Activated T-helper 1 cell treated with anti-CD3 and anti-CD28 coated beads, Interleukin-12 subunit alpha, Interleukin-12 subunit beta, Interleukin-2, Interleukin-4 antibody, amounts not matched to agents 30 ng/mL and 10 ng/mL and 1 ng/mL, durations not matched to agents 14 hours and 24 hours and 36 hours (primary cell): ENCODE data around the gene ARHGAP30. TPM values are rescaled to one million over a fixed set of nuclear protein-coding genes. Genes with fewer than 3 reads are reported as not detected.

Experiments
- DNase-seq: peaks from one replicate; pipeline ENCODE4 v3.0.0; 2021; ENCODE audit warnings: low spot score
- H3K27ac Mint-ChIP-seq: one replicate; pipeline ENCODE4 v1.8.0; 2021; ENCODE audit warnings: mild to moderate bottlenecking, mixed read lengths
- H3K27me3 Mint-ChIP-seq: one replicate; pipeline ENCODE4 v1.8.0; 2022; ENCODE audit warnings: mild to moderate bottlenecking, moderate library complexity, mixed read lengths; ENCODE audit not compliant: insufficient read depth
- H3K36me3 Mint-ChIP-seq: one replicate; pipeline ENCODE4 v1.8.0; 2021; ENCODE audit warnings: low read depth, mixed read lengths
- H3K4me1 Mint-ChIP-seq: one replicate; pipeline ENCODE4 v1.8.0; 2021; ENCODE audit warnings: low read depth, mixed read lengths
- H3K4me3 Mint-ChIP-seq: one replicate; pipeline ENCODE4 v1.8.0; 2021; ENCODE audit warnings: mild to moderate bottlenecking, moderate library complexity, mixed read lengths
- H3K9me3 Mint-ChIP-seq: one replicate; pipeline ENCODE4 v1.8.0; 2021; ENCODE audit warnings: mixed read lengths
- intact Hi-C: fragments of 100-400 bp; cut with micrococcal nuclease; formaldehyde crosslinking; loops from one replicate; pipeline ENCODE4 v1.15.1; 2024
- total RNA-seq: library from RNA; stranded (reverse); gene quantifications from 2 replicates; pipeline ENCODE4 v1.2.3, GENCODE V29; 2022

Gene ARHGAP30
- total RNA-seq, 1 donor from 2014 or later, result 149 TPM

- Mint-ChIP-seq H3K27ac (peak within 1 kb of the TSS; percentile 96), H3K4me3 (peak within 1 kb of the TSS; percentile 80)
- peak; percentile 68 for DNase-seq
Measured at GRCh38 chr1:161098210-161099068, 28.7 kb upstream of the ARHGAP30 start, which contains the start of gene KLHDC9. Gene KLHDC9 (plus strand): TSS chr1:161098361. CDS start chr1:161098536, 175 bp downstream.

GRCh38 chr1:161096530-161096929, 26.8 kb upstream of the ARHGAP30 start:
- Mint-ChIP-seq H3K9me3 (no peaks in the 10 kb centered on the region), H3K27ac (no peak overlapping the region), H3K36me3 (peaks cover 14% of the 10 kb centered on the region), H3K4me3 (no peak overlapping the region), H3K27me3 (peaks cover 2% of the 10 kb centered on the region), H3K4me1 (peaks cover 58% of the 10 kb centered on the region)
- no peak for DNase-seq
- intact Hi-C loops, result loop anchor here (2.0 to 5.0 kb wide), 4 partner anchors 28 to 259 kb away; partner anchors contain the start of genes ARHGAP30 and DEDD

More at GRCh38 chr1:161098210-161099068, 28.7 kb upstream of the ARHGAP30 start, which contains the start of gene KLHDC9:
- peaks cover 2% of the 10 kb centered on the region for H3K27me3 Mint-ChIP-seq
- H3K36me3 Mint-ChIP-seq, result peaks cover 19% of the 10 kb centered on the region
- peaks cover 39% of the 10 kb centered on the region for H3K4me1 Mint-ChIP-seq
- H3K9me3 Mint-ChIP-seq, result no peaks in the 10 kb centered on the region
- intact Hi-C loops, result loop anchor here (1.0 to 5.0 kb wide), 2 partner anchors 21 to 261 kb away; no protein-coding TSS in a partner anchor

- Mint-ChIP-seq H3K4me1 (peaks cover 62% of the 10 kb centered on the region), H3K9me3 (no peaks in the 10 kb centered on the region), H3K36me3 (peaks cover 14% of the 10 kb centered on the region), H3K27ac (no peak overlapping the region), H3K27me3 (peaks cover 2% of the 10 kb centered on the region), H3K4me3 (no peak overlapping the region)
- intact Hi-C loops, result loop anchor here (2.0 to 5.0 kb wide), 4 partner anchors 27 to 259 kb away; partner anchors contain the start of genes ARHGAP30 and DEDD
- DNase-seq, result no peak
Measured at GRCh38 chr1:161096015-161096414, 26.3 kb upstream of the ARHGAP30 start.

- DNase-seq, result no peak
- Mint-ChIP-seq H3K36me3 (peaks cover 13% of the 10 kb centered on the region), H3K4me3 (no peak overlapping the region), H3K4me1 (peaks cover 70% of the 10 kb centered on the region), H3K9me3 (no peaks in the 10 kb centered on the region), H3K27me3 (peaks cover 2% of the 10 kb centered on the region), H3K27ac (no peak overlapping the region)
- intact Hi-C loops, result loop anchor here (5.0 kb wide), 1 partner anchor 258 kb away; no protein-coding TSS in a partner anchor
Measured at GRCh38 chr1:161095230-161095629, 25.5 kb upstream of the ARHGAP30 start.

GRCh38 chr1:161094481-161094880, 24.8 kb upstream of the ARHGAP30 start:
- H3K4me1 Mint-ChIP-seq, result peaks cover 71% of the 10 kb centered on the region
- no peak for DNase-seq
- no peak overlapping the region for H3K4me3 Mint-ChIP-seq
- no peaks in the 10 kb centered on the region for H3K9me3 Mint-ChIP-seq
- H3K36me3 Mint-ChIP-seq, result peaks cover 6% of the 10 kb centered on the region
- intact Hi-C loops, result no loop called here
- H3K27me3 Mint-ChIP-seq, result peaks cover 2% of the 10 kb centered on the region
- no peak overlapping the region for H3K27ac Mint-ChIP-seq

- peaks cover 2% of the 10 kb centered on the region for H3K27me3 Mint-ChIP-seq
- intact Hi-C loops, result no loop called here
- DNase-seq, result no peak
- no peaks in the 10 kb centered on the region for H3K9me3 Mint-ChIP-seq
- peak overlapping the region; percentile 88 for H3K27ac Mint-ChIP-seq
- H3K4me1 Mint-ChIP-seq, result peaks cover 61% of the 10 kb centered on the region
- peaks cover 2% of the 10 kb centered on the region for H3K36me3 Mint-ChIP-seq
- H3K4me3 Mint-ChIP-seq, result peak overlapping the region; percentile 17
Measured at GRCh38 chr1:161092621-161093028, 22.9 kb upstream of the ARHGAP30 start.

GRCh38 chr1:161091796-161092507, 22.3 kb upstream of the ARHGAP30 start:
- intact Hi-C loops, result no loop called here

GRCh38 chr1:161091093-161091492, 21.4 kb upstream of the ARHGAP30 start:
- peaks cover 2% of the 10 kb centered on the region for H3K36me3 Mint-ChIP-seq
- peaks cover 2% of the 10 kb centered on the region for H3K27me3 Mint-ChIP-seq
- peaks cover 50% of the 10 kb centered on the region for H3K4me1 Mint-ChIP-seq
- H3K27ac Mint-ChIP-seq, result no peak overlapping the region
- H3K4me3 Mint-ChIP-seq, result no peak overlapping the region
- H3K9me3 Mint-ChIP-seq, result no peaks in the 10 kb centered on the region
- intact Hi-C loops, result no loop called here
- no peak for DNase-seq

More at GRCh38 chr1:161091796-161092507, 22.3 kb upstream of the ARHGAP30 start:
- no peak for DNase-seq
- no peaks in the 10 kb centered on the region for H3K9me3 Mint-ChIP-seq
- peaks cover 58% of the 10 kb centered on the region for H3K4me1 Mint-ChIP-seq
- H3K27ac Mint-ChIP-seq, result peak overlapping the region; percentile 88
- H3K27me3 Mint-ChIP-seq, result peaks cover 2% of the 10 kb centered on the region
- H3K4me3 Mint-ChIP-seq, result no peak overlapping the region
- peaks cover 2% of the 10 kb centered on the region for H3K36me3 Mint-ChIP-seq

- no peak overlapping the region for H3K4me3 Mint-ChIP-seq
- peaks cover 2% of the 10 kb centered on the region for H3K27me3 Mint-ChIP-seq
- no peaks in the 10 kb centered on the region for H3K9me3 Mint-ChIP-seq
- DNase-seq, result no peak
- H3K27ac Mint-ChIP-seq, result no peak overlapping the region
- H3K36me3 Mint-ChIP-seq, result peaks cover 2% of the 10 kb centered on the region
- peaks cover 48% of the 10 kb centered on the region for H3K4me1 Mint-ChIP-seq
- intact Hi-C loops, result no loop called here
Measured at GRCh38 chr1:161090617-161091016, 20.9 kb upstream of the ARHGAP30 start.

GRCh38 chr1:161089938-161090337, 20.2 kb upstream of the ARHGAP30 start:
- Mint-ChIP-seq H3K4me1 (peaks cover 45% of the 10 kb centered on the region), H3K27ac (no peak overlapping the region), H3K27me3 (peaks cover 2% of the 10 kb centered on the region), H3K9me3 (no peaks in the 10 kb centered on the region), H3K36me3 (peaks cover 2% of the 10 kb centered on the region), H3K4me3 (no peak overlapping the region)
- DNase-seq, result no peak
- intact Hi-C loops, result no loop called here

GRCh38 chr1:161089251-161089924, 19.7 kb upstream of the ARHGAP30 start, which contains the start of gene NECTIN4:
Gene NECTIN4 (minus strand): TSS chr1:161089558. CDS start chr1:161089296, 262 bp downstream.
- H3K27ac Mint-ChIP-seq, result no peak within 1 kb of the TSS
- peaks cover 42% of the 10 kb centered on the region for H3K4me1 Mint-ChIP-seq
- H3K9me3 Mint-ChIP-seq, result no peaks in the 10 kb centered on the region
- H3K27me3 Mint-ChIP-seq, result peaks cover 2% of the 10 kb centered on the region
- no peaks in the 10 kb centered on the region for H3K36me3 Mint-ChIP-seq
- DNase-seq, result no peak
- no peak within 1 kb of the TSS for H3K4me3 Mint-ChIP-seq
- intact Hi-C loops, result no loop called here

GRCh38 chr1:161088587-161089110, 19.0 kb upstream of the ARHGAP30 start:
- no peaks in the 10 kb centered on the region for H3K9me3 Mint-ChIP-seq
- H3K36me3 Mint-ChIP-seq, result no peaks in the 10 kb centered on the region
- no peak for DNase-seq
- H3K4me1 Mint-ChIP-seq, result peaks cover 40% of the 10 kb centered on the region
- H3K27ac Mint-ChIP-seq, result no peak overlapping the region
- no peaks in the 10 kb centered on the region for H3K27me3 Mint-ChIP-seq
- no peak overlapping the region for H3K4me3 Mint-ChIP-seq
- intact Hi-C loops, result no loop called here
